ENCODE data around the gene TRANK1.

TRANK1 gene

GRCh38 chr3:36918050-36918449 lies 26.8 kb downstream of the TRANK1 start:
- TF ChIP-seq, protein P1, sequence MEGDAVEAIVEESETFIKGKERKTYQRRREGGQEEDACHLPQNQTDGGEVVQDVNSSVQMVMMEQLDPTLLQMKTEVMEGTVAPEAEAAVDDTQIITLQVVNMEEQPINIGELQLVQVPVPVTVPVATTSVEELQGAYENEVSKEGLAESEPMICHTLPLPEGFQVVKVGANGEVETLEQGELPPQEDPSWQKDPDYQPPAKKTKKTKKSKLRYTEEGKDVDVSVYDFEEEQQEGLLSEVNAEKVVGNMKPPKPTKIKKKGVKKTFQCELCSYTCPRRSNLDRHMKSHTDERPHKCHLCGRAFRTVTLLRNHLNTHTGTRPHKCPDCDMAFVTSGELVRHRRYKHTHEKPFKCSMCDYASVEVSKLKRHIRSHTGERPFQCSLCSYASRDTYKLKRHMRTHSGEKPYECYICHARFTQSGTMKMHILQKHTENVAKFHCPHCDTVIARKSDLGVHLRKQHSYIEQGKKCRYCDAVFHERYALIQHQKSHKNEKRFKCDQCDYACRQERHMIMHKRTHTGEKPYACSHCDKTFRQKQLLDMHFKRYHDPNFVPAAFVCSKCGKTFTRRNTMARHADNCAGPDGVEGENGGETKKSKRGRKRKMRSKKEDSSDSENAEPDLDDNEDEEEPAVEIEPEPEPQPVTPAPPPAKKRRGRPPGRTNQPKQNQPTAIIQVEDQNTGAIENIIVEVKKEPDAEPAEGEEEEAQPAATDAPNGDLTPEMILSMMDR (IDR thresholded peaks at IDR 0.05; ENCODE audit: insufficient read depth, low read depth, low read length, missing control alignments), result no peak
- DNase-seq (ENCODE audit: low read depth), result no peak
- no peak overlapping the region for H3K4me3 ChIP-seq (ENCODE audit: low read length)

DNA sequence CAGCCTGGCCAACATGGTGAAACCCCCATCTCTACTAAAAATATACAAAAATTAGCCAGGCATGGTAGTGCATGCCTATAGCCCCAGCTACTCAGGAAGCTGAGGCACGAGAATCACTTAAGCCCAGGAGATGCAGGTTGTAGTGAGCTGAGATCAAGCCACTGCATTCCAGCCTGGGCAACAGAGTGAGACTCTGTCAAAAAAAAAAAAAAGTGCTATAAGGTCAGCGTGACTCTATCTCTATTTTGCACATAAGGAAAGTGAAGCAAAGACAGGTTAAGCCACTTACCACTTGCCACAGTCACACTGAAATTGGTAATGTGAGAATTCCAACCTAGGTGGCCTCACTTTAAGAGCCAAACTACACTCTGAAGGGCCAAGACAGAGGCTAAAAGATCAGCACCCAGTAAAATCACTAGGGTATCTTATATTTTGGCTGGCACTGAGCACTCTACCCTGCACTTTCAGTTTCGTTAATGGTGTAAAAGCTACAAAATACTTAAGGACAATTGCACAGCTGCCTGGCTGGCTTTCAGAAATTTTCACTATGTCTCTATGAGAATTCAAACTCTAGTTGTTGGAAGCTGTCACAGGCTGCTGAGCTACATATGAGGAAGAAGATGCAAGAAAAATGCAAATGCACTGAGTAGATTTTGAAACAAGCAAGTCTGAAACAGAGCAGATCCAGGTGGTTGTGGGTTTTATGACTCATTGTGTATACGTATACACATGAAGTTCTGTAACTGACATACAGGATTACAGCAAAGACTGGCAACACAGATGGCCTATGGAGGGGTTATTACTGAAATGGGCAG lies 32.7 kb downstream of the TRANK1 start:
- H3K4me3 ChIP-seq (ENCODE audit: low read length), result peak overlapping the region; percentile 15
- TF ChIP-seq, protein P1 (IDR thresholded peaks at IDR 0.05; ENCODE audit: insufficient read depth, low read depth, low read length, missing control alignments), result no peak
- DNase-seq (ENCODE audit: low read depth), result peak; percentile 85

GRCh38 chr3:36909666-36910065 lies 35.2 kb downstream of the TRANK1 start:
- no peak overlapping the region for H3K4me3 ChIP-seq (ENCODE audit: low read length)
- peak; percentile 49 for DNase-seq (ENCODE audit: low read depth)
- TF ChIP-seq, protein P1 (IDR thresholded peaks at IDR 0.05; ENCODE audit: insufficient read depth, low read depth, low read length, missing control alignments), result no peak

DNA sequence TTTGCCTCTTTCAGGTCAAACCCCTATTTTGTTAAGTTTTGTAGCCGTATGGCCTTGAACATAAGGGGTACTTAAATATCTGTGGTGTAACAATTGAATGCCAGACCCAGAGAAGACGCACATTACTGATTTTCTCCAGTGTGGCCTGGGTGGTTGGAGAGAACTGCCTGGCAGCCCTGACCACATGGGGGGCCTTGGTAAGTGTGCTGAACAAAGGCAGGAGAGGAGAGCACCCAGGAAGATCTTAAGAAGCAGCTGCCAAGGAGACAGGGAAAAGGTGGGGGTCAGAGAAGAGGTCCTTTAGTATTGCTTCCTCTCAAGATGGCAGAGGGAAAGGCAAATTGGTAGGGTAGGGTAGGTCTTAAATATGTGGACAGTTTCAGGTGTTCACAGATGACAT lies 35.7 kb downstream of the TRANK1 start:
- no peak overlapping the region for H3K4me3 ChIP-seq (ENCODE audit: low read length)
- TF ChIP-seq, protein P1 (IDR thresholded peaks at IDR 0.05; ENCODE audit: insufficient read depth, low read depth, low read length, missing control alignments), result no peak
- no peak for DNase-seq (ENCODE audit: low read depth)

- H3K4me3 ChIP-seq (ENCODE audit: low read length), result no peak overlapping the region
- TF ChIP-seq, protein P1 (IDR thresholded peaks at IDR 0.05; ENCODE audit: insufficient read depth, low read depth, low read length, missing control alignments), result no peak
- no peak for DNase-seq (ENCODE audit: low read depth)
Observed at GRCh38 chr3:36908647-36909180, 36.1 kb downstream of the TRANK1 start.

- H3K4me3 ChIP-seq (ENCODE audit: low read length), result peak overlapping the region; percentile 16
- TF ChIP-seq, protein P1 (IDR thresholded peaks at IDR 0.05; ENCODE audit: insufficient read depth, low read depth, low read length, missing control alignments), result no peak
- DNase-seq (ENCODE audit: low read depth), result peak; percentile 57
Observed at GRCh38 chr3:36907911-36908646, 36.8 kb downstream of the TRANK1 start.

All from epithelial cell of esophagus (primary cell).